Activated CD8-positive, alpha-beta T cell treated with anti-CD3 and anti-CD28 coated beads, Interleukin-2, amount 10 ng/mL, durations not matched to agents 7 days and 5 days (primary cell): Measurements from ENCODE around the gene OLFM4. TPM values are rescaled to one million over a fixed set of nuclear protein-coding genes. Genes with fewer than 3 reads are reported as not detected.

Experiments used
- ATAC-seq: fragments of 150-1000 bp; cut with Tn5 transposase; one replicate; pipeline ENCODE4 v1.10.0; 2021; ENCODE audit warnings: moderate library complexity
- CTCF ChIA-PET: fragments of 350-600 bp; sonication (Branson Sonifier 250); formaldehyde crosslinking; loops from one replicate; lab custom pipeline; 2021; ENCODE audit warnings: antibody characterized with exemption; lab: Charles Lee
- POLR2A ChIA-PET: fragments of 350-600 bp; sonication (Branson Sonifier 250); formaldehyde crosslinking; loops from one replicate; lab custom pipeline; 2021; ENCODE audit warnings: antibody characterized with exemption; lab: Charles Lee
- DNase-seq: peaks from one replicate; pipeline ENCODE4 v3.0.0-alpha.2; 2020
- H3K27ac Mint-ChIP-seq: one replicate; pipeline ENCODE4 v1.8.0; 2021; ENCODE audit warnings: mild to moderate bottlenecking, mixed read lengths
- H3K27me3 Mint-ChIP-seq: one replicate; pipeline ENCODE4 v1.8.0; 2021; ENCODE audit warnings: low read depth, mixed read lengths
- H3K36me3 Mint-ChIP-seq: one replicate; pipeline ENCODE4 v1.8.0; 2021; ENCODE audit warnings: low read depth, mixed read lengths
- H3K4me1 Mint-ChIP-seq: one replicate; pipeline ENCODE4 v1.8.0; 2021; ENCODE audit warnings: low read depth, mixed read lengths
- H3K4me3 Mint-ChIP-seq: one replicate; pipeline ENCODE4 v1.8.0; 2021; ENCODE audit warnings: mild to moderate bottlenecking, mixed read lengths
- H3K9me3 Mint-ChIP-seq: one replicate; pipeline ENCODE4 v1.8.0; 2022; ENCODE audit warnings: mixed read lengths; ENCODE audit not compliant: insufficient read depth
- total RNA-seq, 2 experiments: library from RNA; stranded (reverse); gene quantifications; one replicate each; pipeline ENCODE4 v1.2.3, GENCODE V29; 2021

Gene OLFM4
- total RNA-seq, 2 experiments from 2014 or later: not detected

DNA sequence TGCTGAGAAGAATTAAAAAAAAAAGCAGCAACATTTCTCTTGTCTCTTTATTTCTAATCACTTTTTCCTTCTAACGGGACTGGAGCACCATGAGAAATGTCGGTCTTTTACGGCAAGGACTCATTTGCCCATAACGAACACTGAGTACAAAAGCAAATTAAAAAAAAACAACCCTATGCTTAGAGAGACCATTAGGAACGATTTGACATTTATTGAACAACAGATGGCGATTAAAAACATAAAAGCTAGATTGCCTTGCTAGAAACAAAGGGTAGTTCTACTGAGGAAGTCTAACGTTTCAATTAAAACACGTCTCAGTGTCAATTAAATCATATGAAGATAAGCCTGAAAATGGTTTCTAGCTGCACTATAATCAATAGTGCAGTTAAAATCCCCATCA, 51.1 kb downstream of the OLFM4 start:
- Mint-ChIP-seq H3K4me1 (no peaks in the 10 kb centered on the region), H3K9me3 (no peaks in the 10 kb centered on the region), H3K36me3 (no peaks in the 10 kb centered on the region), H3K27me3 (no peaks in the 10 kb centered on the region), H3K4me3 (no peak overlapping the region), H3K27ac (no peak overlapping the region)
- ATAC-seq (no peak), DNase-seq (no peak)
- CTCF ChIA-PET: no interaction called here
- POLR2A ChIA-PET: no interaction called here

DNA sequence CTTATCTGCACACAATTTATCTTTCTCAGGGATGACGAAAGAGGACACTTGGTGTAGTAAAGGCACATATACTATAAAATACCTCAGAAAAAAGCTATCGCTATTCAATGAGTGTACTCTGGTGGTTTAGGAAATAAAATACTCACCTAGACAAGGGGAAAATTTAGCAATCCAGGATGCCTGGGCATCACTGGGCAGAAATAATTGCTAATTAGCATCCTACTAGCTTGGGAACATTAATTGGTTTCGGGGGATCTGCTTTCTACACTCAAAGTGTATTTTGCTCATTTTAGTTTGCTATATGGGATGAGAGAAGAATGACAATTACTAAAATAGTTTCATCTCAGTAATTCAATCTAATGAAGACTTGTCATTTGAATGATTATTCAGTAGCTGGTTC, 60.3 kb downstream of the OLFM4 start:
- ATAC-seq (no peak), DNase-seq (no peak)
- no peaks in the 10 kb centered on the region for H3K4me1 Mint-ChIP-seq
- no peaks in the 10 kb centered on the region for H3K9me3 Mint-ChIP-seq
- CTCF ChIA-PET: no interaction called here
- POLR2A ChIA-PET: no interaction called here
- no peak overlapping the region for H3K27ac Mint-ChIP-seq
- H3K4me3 Mint-ChIP-seq: no peak overlapping the region
- H3K36me3 Mint-ChIP-seq: no peaks in the 10 kb centered on the region
- no peaks in the 10 kb centered on the region for H3K27me3 Mint-ChIP-seq

DNA sequence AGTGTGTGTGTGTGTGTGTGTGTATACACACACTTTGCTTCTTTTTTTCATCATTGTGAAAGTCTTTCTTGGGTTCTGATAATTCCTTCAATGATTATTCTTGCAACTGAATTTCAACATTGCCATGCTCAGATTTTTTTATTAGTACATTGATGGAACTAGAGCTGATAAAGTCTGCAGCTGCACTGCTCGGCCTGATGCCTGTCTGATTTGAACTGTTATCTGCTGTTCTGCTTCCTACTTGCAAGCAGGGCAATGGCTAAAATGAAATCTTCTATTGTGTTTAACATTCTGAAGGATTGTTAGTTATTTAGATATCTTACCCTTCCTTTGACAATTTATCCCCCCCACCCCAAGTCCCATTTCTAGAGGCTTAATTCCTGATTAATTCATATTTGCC, 61.3 kb downstream of the OLFM4 start:
- H3K4me3 Mint-ChIP-seq: no peak overlapping the region
- CTCF ChIA-PET: no interaction called here
- no peaks in the 10 kb centered on the region for H3K9me3 Mint-ChIP-seq

DNA sequence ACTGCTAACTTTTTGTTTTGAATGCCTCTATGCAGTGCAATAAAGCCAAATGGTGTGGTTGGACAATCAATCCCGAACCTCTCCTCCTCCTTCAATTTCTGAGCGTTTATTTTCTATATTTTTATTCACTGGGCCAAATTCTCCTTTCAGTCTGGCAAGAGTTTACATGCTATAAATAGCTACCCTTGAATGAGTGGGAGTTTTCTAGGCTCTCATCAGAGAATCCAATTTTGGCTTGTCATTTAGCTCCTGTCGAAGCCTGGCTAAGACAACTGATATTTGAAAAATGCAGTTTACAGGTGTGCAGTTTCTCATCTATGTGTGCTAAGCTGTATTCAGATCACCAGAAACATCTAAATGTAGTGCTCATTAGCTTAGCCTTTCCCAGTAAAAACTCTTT, 61.8 kb downstream of the OLFM4 start:
- POLR2A ChIA-PET: no interaction called here
- Mint-ChIP-seq H3K27me3 (no peaks in the 10 kb centered on the region), H3K36me3 (no peaks in the 10 kb centered on the region), H3K4me1 (no peaks in the 10 kb centered on the region), H3K4me3 (no peak overlapping the region), H3K27ac (no peak overlapping the region), H3K9me3 (no peaks in the 10 kb centered on the region)
- ATAC-seq: no peak
- DNase-seq: no peak
- CTCF ChIA-PET: no interaction called here

More for the DNA sequence above, 61.3 kb downstream of the OLFM4 start:
- Mint-ChIP-seq H3K4me1 (no peaks in the 10 kb centered on the region), H3K36me3 (no peaks in the 10 kb centered on the region), H3K27ac (no peak overlapping the region), H3K27me3 (no peaks in the 10 kb centered on the region)
- no peak for DNase-seq
- ATAC-seq: no peak
- POLR2A ChIA-PET: no interaction called here

DNA sequence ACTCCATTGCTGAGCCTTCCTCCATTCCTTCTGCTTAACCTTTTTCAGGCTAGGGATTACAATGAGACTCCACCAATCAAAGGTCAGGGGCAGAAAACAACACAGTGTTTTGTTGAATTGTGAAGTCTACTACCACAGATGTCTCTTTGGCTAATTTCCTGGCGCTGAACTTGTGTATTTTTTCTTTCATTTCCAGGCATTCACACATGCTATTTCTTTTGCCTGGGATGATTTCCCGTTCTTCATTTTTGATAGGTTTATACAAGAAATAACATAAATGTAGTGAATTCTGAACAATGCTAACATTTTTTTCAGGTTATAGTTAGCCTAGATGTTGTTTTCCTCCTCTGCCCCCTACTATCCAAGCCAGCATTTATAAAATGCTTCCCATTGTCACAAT, 64.3 kb downstream of the OLFM4 start:
- Mint-ChIP-seq H3K27ac (no peak overlapping the region), H3K4me3 (no peak overlapping the region), H3K4me1 (no peaks in the 10 kb centered on the region), H3K9me3 (no peaks in the 10 kb centered on the region), H3K36me3 (no peaks in the 10 kb centered on the region), H3K27me3 (no peaks in the 10 kb centered on the region)
- no peak for ATAC-seq
- ChIA-PET POLR2A (no interaction called here), CTCF (no interaction called here)
- DNase-seq: no peak

DNA sequence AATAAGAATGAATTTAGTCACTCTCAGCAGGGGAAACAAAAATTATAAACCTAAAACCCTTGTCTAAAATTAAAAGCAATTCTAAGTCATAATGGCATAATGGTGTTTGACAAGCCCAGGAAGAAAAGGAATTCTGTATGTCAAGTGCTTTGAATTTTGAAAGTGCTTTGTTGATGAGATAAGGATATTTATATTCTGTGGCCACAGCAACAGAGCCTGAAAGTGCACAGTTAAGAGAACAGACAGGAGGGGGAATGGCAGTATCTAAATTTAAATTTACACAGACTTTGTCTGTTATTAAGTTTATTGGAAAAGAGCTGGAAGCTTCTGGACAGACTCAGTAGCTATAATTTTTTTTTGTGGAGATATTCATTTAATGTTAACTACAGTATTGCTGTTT, 69.8 kb downstream of the OLFM4 start:
- DNase-seq: no peak
- ChIA-PET CTCF (no interaction called here), POLR2A (no interaction called here)
- Mint-ChIP-seq H3K36me3 (no peaks in the 10 kb centered on the region), H3K27me3 (no peaks in the 10 kb centered on the region), H3K9me3 (no peaks in the 10 kb centered on the region), H3K4me3 (no peak overlapping the region), H3K4me1 (no peaks in the 10 kb centered on the region), H3K27ac (no peak overlapping the region)
- ATAC-seq: no peak

DNA sequence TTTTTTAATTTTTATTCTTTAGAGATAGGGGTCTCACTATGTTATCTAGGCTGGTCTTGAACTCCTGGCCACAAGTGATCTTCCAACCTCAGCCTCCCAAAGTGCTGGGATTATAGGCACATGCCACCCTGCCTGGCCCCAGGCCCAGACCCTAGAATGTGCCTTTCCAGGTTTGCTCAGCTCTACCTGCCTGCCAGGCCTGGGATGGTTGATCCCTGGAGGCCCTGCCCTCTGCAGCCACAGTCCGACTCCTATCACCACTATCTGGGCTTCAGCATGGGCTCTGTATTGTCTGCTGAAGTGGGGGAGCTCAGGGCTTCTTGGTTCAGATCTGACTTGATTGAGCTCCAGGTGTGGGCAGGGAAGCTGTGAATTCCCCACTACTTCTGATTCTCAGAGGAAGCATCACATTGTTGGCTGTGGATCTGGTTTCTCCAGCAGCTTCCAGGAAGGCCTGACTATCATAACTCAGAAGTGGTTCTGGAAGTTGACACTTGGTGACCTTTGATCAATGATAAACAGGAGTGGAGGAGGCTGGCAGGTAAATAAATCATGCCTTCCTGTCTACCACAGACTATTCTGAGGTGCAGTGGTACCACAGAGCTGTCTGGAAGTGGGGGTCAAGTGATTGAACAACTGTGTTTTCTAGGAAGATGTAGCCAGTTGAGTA, 71.9 kb downstream of the OLFM4 start:
- Mint-ChIP-seq H3K4me1 (no peaks in the 10 kb centered on the region), H3K36me3 (no peaks in the 10 kb centered on the region), H3K27me3 (no peaks in the 10 kb centered on the region), H3K4me3 (no peak overlapping the region), H3K9me3 (no peaks in the 10 kb centered on the region), H3K27ac (no peak overlapping the region)
- POLR2A ChIA-PET: no interaction called here
- CTCF ChIA-PET: no interaction called here
- DNase-seq (no peak), ATAC-seq (no peak)

Other genes starting within 250 kb of the OLFM4 start
- gene PCDH8, start 180.2 kb upstream of the OLFM4 start, total RNA-seq: not detected